K562 (cell line): Measurements from ENCODE around the gene ANXA9. TPM values are rescaled to one million over a fixed set of nuclear protein-coding genes. Genes with fewer than 3 reads are reported as not detected.
A peak's percentile ranks its signal among the peaks of the same experiment; 100 is the strongest.

Experiments
- CCAR2 ChIP-seq: fragments of 200-400 bp; formaldehyde crosslinking; IDR thresholded peaks from 2 replicates; pipeline ENCODE4 v1.6.1; 2017; ENCODE audit warnings: mild to moderate bottlenecking, low read depth, low read length
- CHD7 ChIP-seq: fragments of 200-600 bp; sonication (generic); IDR thresholded peaks from one replicate; pipeline ENCODE4 v1.6.1; 2012; ENCODE audit warnings: mild to moderate bottlenecking, low read depth, low read length, inconsistent platforms
- ETV1 ChIP-seq: fragments of 450-650 bp; conservative IDR thresholded peaks from 2 replicates; pipeline ENCODE4 v1.6.1; 2016; ENCODE audit warnings: missing genetic modification characterization, control low read depth, low read depth, missing compliant biosample characterization
- GATAD2B ChIP-seq: fragments of 450-650 bp; IDR thresholded peaks from 2 replicates; pipeline ENCODE4 v1.6.1; 2017; ENCODE audit warnings: mild to moderate bottlenecking, borderline replicate concordance
- KLF10 ChIP-seq: fragments of 250-450 bp; sonication (Bioruptor Pico); IDR thresholded peaks from 2 replicates; pipeline ENCODE4 v1.6.1; 2021; ENCODE audit warnings: matching md5 sums
- NCOA2 ChIP-seq, 2 experiments: fragments of 450-650 bp; IDR thresholded peaks; 2 replicates each; pipeline ENCODE4 v1.6.1; 2018; ENCODE audit warnings: mild to moderate bottlenecking in 2 of 2, moderate library complexity in 1 of 2; ENCODE audit not compliant: partially characterized antibody in 2 of 2
- NR4A1 ChIP-seq, 2 experiments: fragments of 250-450 bp in 1 of 2; fragments of 450-650 bp in 1 of 2; sonication (Bioruptor Pico) in 1 of 2; IDR thresholded peaks; 2 replicates each; pipeline versions ENCODE4 v1.4.0 to v1.6.1; 2016 to 2020; ENCODE audit warnings: mild to moderate bottlenecking in 2 of 2, missing compliant biosample characterization in 1 of 2, missing genetic modification characterization in 1 of 2, moderate library complexity in 1 of 2
- TCF7L2 ChIP-seq: fragments of 150-350 bp; IDR thresholded peaks from 2 replicates; pipeline ENCODE4 v1.6.1; 2016; ENCODE audit warnings: low read depth, mild to moderate bottlenecking, low read length, moderate library complexity
- THAP7 ChIP-seq: fragments of 250-450 bp; sonication (Bioruptor Pico); IDR thresholded peaks from 2 replicates; pipeline ENCODE4 v1.5.0; 2021
- ZFP91 ChIP-seq: sonication (generic); formaldehyde crosslinking; IDR thresholded peaks from 2 replicates; pipeline ENCODE4 v1.8.0; 2022; ENCODE audit warnings: mild to moderate bottlenecking, missing genetic modification reagents
- ZNF431 ChIP-seq: sonication (generic); formaldehyde crosslinking; IDR thresholded peaks from 2 replicates; pipeline ENCODE4 v1.8.0; 2022; ENCODE audit warnings: mild to moderate bottlenecking, missing genetic modification reagents
- ZNF436 ChIP-seq: fragments of 250-450, 450-650 bp; sonication (Bioruptor Pico); formaldehyde crosslinking; IDR thresholded peaks from 2 replicates; pipeline ENCODE4 v1.7.0; 2020; ENCODE audit warnings: mild to moderate bottlenecking
- ZNF695 ChIP-seq: fragments of 450-650 bp; formaldehyde crosslinking; IDR thresholded peaks from 2 replicates; pipeline ENCODE4 v1.4.0; 2020; ENCODE audit warnings: mild to moderate bottlenecking, moderate library complexity
- polyA plus RNA-seq, 8 experiments: library from polyadenylated mRNA; depleted of rRNA in 4 of 8; stranded (reverse) in 5 of 8; unstranded in 3 of 8; fragments of >200 nt; fragmentation: Nextera tagmentation in 2 of 8; fragmentation: Illumina TruSeq in 1 of 8; extraction: Ambion mirVana in 2 of 8; extraction: Trizol in 1 of 8; gene quantifications; 2 replicates each; pipeline versions ENCODE4 v1.2.1 to v1.2.3, GENCODE V29; 2011 to 2014; ENCODE audit warnings: inconsistent platforms in 1 of 8, missing spikeins in 1 of 8
- total RNA-seq, 7 experiments: library from RNA; depleted of rRNA in 6 of 7; stranded (reverse); fragments of >200 nt in 6 of 7; fragmentation: Illumina TruSeq in 2 of 7; extraction: Trizol in 2 of 7; gene quantifications; 2 replicates each; pipeline versions ENCODE4 v1.2.1 to v1.2.3, GENCODE V29; 2011 to 2021; ENCODE audit warnings: low replicate concordance in 1 of 7

ANXA9 gene
- total and polyA plus RNA-seq, 9 of the 15 experiments (the other 6 are each of a cell fraction or from before 2014, with no cell fraction given) = 0.24 to 1.6 (median 0.57) TPM

GRCh38 chr1:151008244-151009205, 26.4 kb downstream of the ANXA9 start, which contains the start of gene PRUNE1 (continued):
- TF ChIP-seq CHD7 (no peak), TCF7L2 (no peak), NR4A1 (CRISPR knock-in tag; IDR thresholded peaks at IDR 0.05) (no peak), NR4A1 (tag; IDR thresholded peaks at IDR 0.05) (peak; percentile 51; the same call in 1 of the 2 replicates), THAP7 (CRISPR knock-in tag) (no peak), ETV1 (no peak), ZNF431 (CRISPR knock-in tag) (no peak), ZNF695 (CRISPR knock-in tag) (no peak), GATAD2B (no peak), KLF10 (CRISPR knock-in tag) (no peak), CCAR2 (no peak), ZNF436 (CRISPR knock-in tag) (no peak), NCOA2 (IDR thresholded peaks at IDR 0.05; ENCODE audit: partially characterized antibody in 2 of 2) (no peak), ZFP91 (CRISPR knock-in tag) (no peak)
